IPS-15b (cell line): ENCODE data around the gene CREB3.

ENCODE experiments used
- H3K27me3 ChIP-seq: one replicate; pipeline ENCODE4 v1.6.1; 2013; ENCODE audit warnings: low read length; ENCODE audit not compliant: control insufficient read depth, insufficient read depth
- H3K36me3 ChIP-seq: one replicate; pipeline ENCODE4 v1.6.1; 2013; ENCODE audit warnings: low read length; ENCODE audit not compliant: control insufficient read depth, insufficient read depth
- H3K4me1 ChIP-seq: one replicate; pipeline ENCODE4 v1.6.1; 2013; ENCODE audit warnings: mild to moderate bottlenecking, low read length; ENCODE audit not compliant: control insufficient read depth, insufficient read depth
- H3K4me3 ChIP-seq: one replicate; pipeline ENCODE4 v1.5.1; 2013; ENCODE audit warnings: low read depth, low read length
- H3K9ac ChIP-seq: one replicate; pipeline ENCODE4 v1.6.1; 2013; ENCODE audit warnings: low read depth, mild to moderate bottlenecking, low read length
- H3K9me3 ChIP-seq: one replicate; pipeline ENCODE4 v1.6.1; 2013; ENCODE audit warnings: mild to moderate bottlenecking, low read length; ENCODE audit not compliant: control insufficient read depth, insufficient read depth

CREB3 gene

GRCh38 chr9:35705372-35705771, 27.1 kb upstream of the CREB3 start:
- Histone ChIP-seq H3K9ac (no peak overlapping the region), H3K4me1 (no peaks in the 10 kb centered on the region), H3K9me3 (no peaks in the 10 kb centered on the region), H3K27me3 (no peaks in the 10 kb centered on the region), H3K36me3 (peaks cover 72% of the 10 kb centered on the region), H3K4me3 (no peak overlapping the region)

DNA sequence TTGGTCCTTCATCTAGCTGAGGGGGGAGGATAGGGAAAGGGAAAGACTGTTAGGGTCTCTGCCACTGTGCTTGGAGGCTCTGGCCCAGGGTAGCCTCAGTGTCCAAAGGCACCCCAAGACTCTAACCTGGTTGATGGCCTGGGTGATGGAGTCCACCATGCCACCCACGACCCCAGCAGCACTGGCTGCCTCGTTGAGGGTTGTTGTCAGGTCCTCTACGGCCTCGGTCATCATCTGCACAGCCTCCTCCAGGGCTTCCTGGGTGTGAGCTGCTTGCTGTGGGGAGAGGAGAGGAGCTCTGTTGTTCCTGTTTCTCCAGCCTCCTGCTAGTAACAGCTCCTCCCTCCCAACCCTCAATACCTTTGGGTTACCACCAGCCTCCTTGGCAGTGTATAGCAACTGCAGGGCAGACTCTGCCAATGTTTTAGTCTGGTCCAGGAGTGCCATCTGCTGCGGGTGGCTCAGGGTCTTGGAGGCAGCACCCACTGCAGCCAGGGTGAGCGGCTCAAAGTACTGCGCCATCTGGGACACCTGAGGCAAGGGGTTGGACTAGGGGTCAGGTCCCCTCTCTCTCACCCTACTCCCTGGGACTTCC, 26.5 kb upstream of the CREB3 start:
- Histone ChIP-seq H3K9me3 (no peaks in the 10 kb centered on the region), H3K4me1 (no peaks in the 10 kb centered on the region), H3K27me3 (no peaks in the 10 kb centered on the region), H3K36me3 (peaks cover 76% of the 10 kb centered on the region), H3K4me3 (no peak overlapping the region), H3K9ac (no peak overlapping the region)

GRCh38 chr9:35706951-35707350, 25.5 kb upstream of the CREB3 start:
- H3K27me3 ChIP-seq = no peaks in the 10 kb centered on the region
- H3K9me3 ChIP-seq = no peaks in the 10 kb centered on the region
- H3K4me3 ChIP-seq = no peak overlapping the region
- H3K36me3 ChIP-seq = peaks cover 80% of the 10 kb centered on the region
- no peak overlapping the region for H3K9ac ChIP-seq
- no peaks in the 10 kb centered on the region for H3K4me1 ChIP-seq

DNA sequence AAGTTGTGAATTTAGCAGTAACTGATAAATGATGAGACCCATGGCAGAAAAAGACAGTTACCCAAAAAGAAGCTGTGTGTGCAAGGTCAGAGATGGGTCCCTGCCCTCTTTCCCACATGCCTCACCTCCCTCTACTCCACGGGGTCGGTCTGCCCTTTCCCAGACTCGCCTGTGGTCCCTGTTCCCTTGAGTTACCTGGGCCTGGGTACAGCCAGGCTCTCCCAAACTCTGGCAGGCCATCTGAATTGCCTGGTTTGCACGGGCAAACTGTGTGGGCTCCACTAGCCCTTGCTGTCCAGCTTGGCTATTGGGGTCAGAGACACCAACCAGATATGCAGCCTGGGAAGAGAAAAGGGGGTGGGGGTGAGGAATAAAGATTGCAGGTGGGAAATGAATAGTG, 24.3 kb upstream of the CREB3 start:
- Histone ChIP-seq H3K9ac (no peak overlapping the region), H3K27me3 (no peaks in the 10 kb centered on the region), H3K9me3 (no peaks in the 10 kb centered on the region), H3K4me1 (no peaks in the 10 kb centered on the region), H3K36me3 (peaks cover 76% of the 10 kb centered on the region), H3K4me3 (no peak overlapping the region)

DNA sequence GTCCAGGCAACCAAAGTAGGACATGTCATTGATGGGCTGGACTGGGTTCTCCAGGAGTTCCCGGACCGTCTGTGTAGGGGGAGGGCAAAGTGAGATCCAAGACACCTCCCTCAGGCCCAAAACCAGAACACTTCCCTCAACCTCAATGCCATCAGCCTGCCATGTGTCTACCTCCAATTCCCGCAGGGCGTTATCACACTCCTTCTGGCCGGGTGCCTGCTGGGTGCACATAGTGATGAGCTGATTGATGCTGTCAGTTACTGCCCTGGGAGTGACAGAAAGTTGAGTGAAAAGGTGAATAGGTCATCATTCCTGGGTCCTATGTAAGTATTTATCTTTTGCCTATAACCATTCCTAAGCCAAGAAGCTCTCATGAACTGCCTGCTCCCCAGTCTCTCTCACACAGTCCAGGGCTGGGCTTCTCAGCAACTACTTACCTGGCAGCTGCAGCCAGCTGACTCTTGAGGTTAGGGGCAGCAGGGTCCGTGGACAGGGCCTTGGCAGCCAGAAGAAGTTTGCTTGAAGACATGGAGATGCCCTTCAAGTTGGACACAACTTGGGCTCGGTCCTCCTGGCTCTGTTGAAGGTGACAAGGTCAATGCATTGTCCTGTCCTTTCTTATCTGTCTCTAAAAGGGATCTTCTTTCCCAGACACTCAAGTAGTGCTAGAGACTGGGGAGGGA, 21.5 kb upstream of the CREB3 start:
- Histone ChIP-seq H3K27me3 (no peaks in the 10 kb centered on the region), H3K4me1 (no peaks in the 10 kb centered on the region), H3K4me3 (no peak overlapping the region), H3K36me3 (peaks cover 66% of the 10 kb centered on the region), H3K9ac (no peak overlapping the region), H3K9me3 (no peaks in the 10 kb centered on the region)

GRCh38 chr9:35711501-35712428, 20.7 kb upstream of the CREB3 start:
- no peak overlapping the region for H3K4me3 ChIP-seq
- no peak overlapping the region for H3K9ac ChIP-seq
- H3K4me1 ChIP-seq = no peaks in the 10 kb centered on the region
- H3K9me3 ChIP-seq = no peaks in the 10 kb centered on the region
- no peaks in the 10 kb centered on the region for H3K27me3 ChIP-seq
- H3K36me3 ChIP-seq = peaks cover 63% of the 10 kb centered on the region

DNA sequence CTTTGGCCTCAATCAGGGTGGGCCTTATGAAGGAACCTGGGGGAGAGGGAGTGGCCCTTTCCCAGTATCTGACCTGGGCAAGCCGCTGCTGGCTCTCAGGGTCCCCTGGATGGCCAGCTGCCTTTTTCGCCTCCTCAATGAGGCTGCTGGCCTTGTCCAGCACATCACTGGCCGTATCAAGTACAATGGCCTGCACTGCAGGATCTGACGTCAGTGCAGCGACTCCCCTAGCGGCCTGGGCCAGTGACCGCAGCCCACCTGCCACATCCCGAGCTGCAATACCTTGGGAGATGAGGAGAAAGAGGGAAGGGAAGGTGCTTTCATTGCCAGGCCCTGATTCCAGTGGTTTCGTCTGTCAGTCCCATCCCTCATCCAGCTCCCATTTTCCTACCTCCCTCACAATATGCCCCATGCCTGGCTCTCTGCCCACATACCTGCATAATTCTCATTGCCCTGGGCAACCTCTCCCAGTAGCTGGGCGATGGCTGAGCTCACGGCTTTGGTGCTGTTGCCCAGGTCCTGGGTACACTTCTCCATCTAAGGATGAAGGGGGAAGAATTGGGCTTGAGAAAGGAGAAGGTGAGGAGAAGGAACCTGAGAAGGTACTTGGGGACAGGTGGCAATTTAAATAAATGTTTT, 19.6 kb upstream of the CREB3 start:
- Histone ChIP-seq H3K4me3 (no peak overlapping the region), H3K36me3 (peaks cover 63% of the 10 kb centered on the region), H3K9me3 (no peaks in the 10 kb centered on the region), H3K27me3 (no peaks in the 10 kb centered on the region), H3K4me1 (no peaks in the 10 kb centered on the region), H3K9ac (no peak overlapping the region)

- Histone ChIP-seq H3K4me1 (no peaks in the 10 kb centered on the region), H3K9me3 (no peaks in the 10 kb centered on the region), H3K4me3 (no peak overlapping the region), H3K9ac (no peak overlapping the region), H3K27me3 (no peaks in the 10 kb centered on the region), H3K36me3 (peaks cover 64% of the 10 kb centered on the region)
These were observed 18.9 kb upstream of the CREB3 start for GRCh38 chr9:35713578-35713977.

GRCh38 chr9:35714123-35714522, 18.3 kb upstream of the CREB3 start:
- Histone ChIP-seq H3K9me3 (no peaks in the 10 kb centered on the region), H3K36me3 (peaks cover 70% of the 10 kb centered on the region)

GRCh38 chr9:35714579-35715252, 17.8 kb upstream of the CREB3 start:
- Histone ChIP-seq H3K4me1 (no peaks in the 10 kb centered on the region), H3K4me3 (no peak overlapping the region), H3K36me3 (peaks cover 76% of the 10 kb centered on the region), H3K9ac (no peak overlapping the region), H3K9me3 (no peaks in the 10 kb centered on the region), H3K27me3 (no peaks in the 10 kb centered on the region)

More at GRCh38 chr9:35714123-35714522, 18.3 kb upstream of the CREB3 start:
- Histone ChIP-seq H3K9ac (no peak overlapping the region), H3K4me3 (no peak overlapping the region), H3K27me3 (no peaks in the 10 kb centered on the region), H3K4me1 (no peaks in the 10 kb centered on the region)

DNA sequence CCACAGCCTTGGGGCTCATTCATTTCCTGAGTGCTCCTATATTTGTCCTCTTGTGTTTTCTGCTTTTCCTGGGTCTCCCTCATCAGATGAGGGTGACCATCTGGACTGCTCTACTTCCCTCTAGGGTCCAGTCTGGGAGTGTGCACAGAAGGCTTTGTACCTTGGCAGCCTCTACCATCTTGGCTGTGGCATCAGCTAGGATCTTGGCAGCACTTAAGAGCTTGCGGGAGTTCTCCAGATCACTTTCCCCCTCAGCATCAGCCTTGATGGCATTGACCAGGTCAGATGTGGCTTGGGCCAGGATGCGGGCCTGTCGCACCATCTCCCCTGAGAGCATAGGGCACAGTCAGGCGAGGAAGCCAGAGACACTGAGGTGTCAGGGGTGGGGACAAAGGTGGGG, 16.2 kb upstream of the CREB3 start:
- Histone ChIP-seq H3K4me1 (no peaks in the 10 kb centered on the region), H3K36me3 (peaks cover 77% of the 10 kb centered on the region), H3K4me3 (no peak overlapping the region), H3K9ac (no peak overlapping the region), H3K27me3 (no peaks in the 10 kb centered on the region), H3K9me3 (no peaks in the 10 kb centered on the region)
